ENCODE results near the gene SCAANT1.

The SCAANT1 gene

GRCh38 chr3:63937661-63938651, 25.8 kb upstream of the SCAANT1 start:
- ChIA-PET CTCF (interaction anchor here (0.6 to 1.9 kb wide), 5 partner anchors 13 to 75 kb away, joined by 3 to 4 read pairs (median 4); no protein-coding TSS in a partner anchor), POLR2A (interaction anchor here (0.9 kb wide), 1 partner anchor 9 kb away, joined by 3 read pairs; no protein-coding TSS in a partner anchor)
- no peak for TF ChIP-seq CTCF (IDR thresholded peaks at IDR 0.05; ENCODE audit: insufficient read depth, low read length, missing control alignments)
- no peak overlapping the region for H3K4me3 ChIP-seq (ENCODE audit: low read depth, low read length)
- DNase-seq (ENCODE audit: low read depth, low spot score) = no peak

DNA sequence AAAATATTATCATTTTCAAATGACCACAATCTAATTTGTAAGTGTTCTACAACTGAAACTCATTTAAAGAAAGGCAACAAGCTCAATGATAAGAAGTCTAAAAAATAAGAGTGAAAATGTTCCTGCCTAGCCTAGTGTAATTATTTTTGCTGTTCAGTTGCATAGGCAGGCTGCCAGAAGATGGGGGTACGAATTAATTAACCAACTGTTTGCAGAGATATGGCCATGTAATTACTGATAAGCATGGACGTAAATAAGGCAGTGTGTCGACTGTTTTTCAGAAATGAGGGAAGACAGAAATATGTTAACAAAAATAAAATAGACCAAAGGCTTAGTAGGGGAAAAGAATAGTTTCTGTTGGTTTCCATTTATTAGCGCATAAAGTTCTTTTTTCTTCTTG, 24.7 kb upstream of the SCAANT1 start:
- ChIA-PET POLR2A (no interaction called here), CTCF (interaction anchor here (1.5 to 1.7 kb wide), 2 partner anchors 25 to 57 kb away, joined by 4 read pairs; no protein-coding TSS in a partner anchor)
- no peak overlapping the region for H3K4me3 ChIP-seq (ENCODE audit: low read depth, low read length)
- no peak for DNase-seq (ENCODE audit: low read depth, low spot score)
- TF ChIP-seq CTCF (IDR thresholded peaks at IDR 0.05; ENCODE audit: insufficient read depth, low read length, missing control alignments) = no peak

GRCh38 chr3:63934041-63934866, 22.1 kb upstream of the SCAANT1 start:
- TF ChIP-seq CTCF (IDR thresholded peaks at IDR 0.05; ENCODE audit: insufficient read depth, low read length, missing control alignments) = no peak
- no peak for DNase-seq (ENCODE audit: low read depth, low spot score)
- H3K4me3 ChIP-seq (ENCODE audit: low read depth, low read length) = no peak overlapping the region
- ChIA-PET POLR2A (no interaction called here), CTCF (interaction anchor here (1.4 to 1.7 kb wide), 2 partner anchors 30 to 59 kb away, joined by 3 to 5 read pairs; no protein-coding TSS in a partner anchor)

- POLR2A ChIA-PET = no interaction called here
- CTCF ChIA-PET = interaction anchor here (1.7 kb wide), 1 partner anchor 60 kb away, joined by 5 read pairs; no protein-coding TSS in a partner anchor
- TF ChIP-seq CTCF (IDR thresholded peaks at IDR 0.05; ENCODE audit: insufficient read depth, low read length, missing control alignments) = no peak
- DNase-seq (ENCODE audit: low read depth, low spot score) = no peak
- no peak overlapping the region for H3K4me3 ChIP-seq (ENCODE audit: low read depth, low read length)
These were observed 21.3 kb upstream of the SCAANT1 start for GRCh38 chr3:63933459-63933858.

GRCh38 chr3:63932509-63933212, 20.5 kb upstream of the SCAANT1 start:
- no peak for DNase-seq (ENCODE audit: low read depth, low spot score)
- no peak overlapping the region for H3K4me3 ChIP-seq (ENCODE audit: low read depth, low read length)
- CTCF ChIA-PET = interaction anchor here (1.7 kb wide), 1 partner anchor 61 kb away, joined by 5 read pairs; no protein-coding TSS in a partner anchor
- POLR2A ChIA-PET = no interaction called here
- no peak for TF ChIP-seq CTCF (IDR thresholded peaks at IDR 0.05; ENCODE audit: insufficient read depth, low read length, missing control alignments)

All from AG04449 (cell line).